MV-4-11 (cell line): ENCODE results near the gene SLC35F6.
A peak's percentile ranks its signal among the peaks of the same experiment; 100 is the strongest.

Experiments
- DNase-seq: peaks from one replicate; lab custom pipeline; 2025; lab: John Stamatoyannopoulos, UW

Gene SLC35F6

GRCh38 chr2:26764078-26764887 lies at the start of gene SLC35F6:
Gene SLC35F6, plus strand, starts transcription at chr2:26764284. Its CDS starts 66 bp downstream, at chr2:26764350.
- DNase-seq, result peak; percentile 52

GRCh38 chr2:26715528-26716270 lies 48.4 kb upstream of the SLC35F6 start:
- no peak for DNase-seq

- DNase-seq, result no peak
These were observed 47.7 kb upstream of the SLC35F6 start for GRCh38 chr2:26716340-26716739.

- no peak for DNase-seq
These were observed 47.3 kb upstream of the SLC35F6 start for GRCh38 chr2:26716769-26717168.

GRCh38 chr2:26717362-26717761 lies 46.7 kb upstream of the SLC35F6 start:
- DNase-seq, result no peak

GRCh38 chr2:26718949-26719686 lies 45.0 kb upstream of the SLC35F6 start:
- DNase-seq, result no peak

- DNase-seq, result no peak
These were observed 43.6 kb upstream of the SLC35F6 start for GRCh38 chr2:26720322-26721114.

GRCh38 chr2:26721115-26722032 lies 42.7 kb upstream of the SLC35F6 start:
- DNase-seq, result no peak

GRCh38 chr2:26722328-26722727 lies 41.8 kb upstream of the SLC35F6 start:
- no peak for DNase-seq

GRCh38 chr2:26722911-26723310 lies 41.2 kb upstream of the SLC35F6 start:
- no peak for DNase-seq

- no peak for DNase-seq
These were observed 40.6 kb upstream of the SLC35F6 start for GRCh38 chr2:26723475-26723874.

GRCh38 chr2:26723991-26724750 lies 39.9 kb upstream of the SLC35F6 start:
- DNase-seq, result no peak

- DNase-seq, result no peak
These were observed 39.1 kb upstream of the SLC35F6 start for GRCh38 chr2:26724784-26725520.

- DNase-seq, result no peak
These were observed 38.6 kb upstream of the SLC35F6 start for GRCh38 chr2:26725521-26725820.

GRCh38 chr2:26726228-26726627 lies 37.9 kb upstream of the SLC35F6 start:
- no peak for DNase-seq

- DNase-seq, result no peak
These were observed 36.2 kb upstream of the SLC35F6 start for GRCh38 chr2:26727641-26728561.

GRCh38 chr2:26729311-26729710 lies 34.8 kb upstream of the SLC35F6 start:
- no peak for DNase-seq
